SU-DHL-6 (cell line): ENCODE data around the gene PCNX4.

ENCODE experiments used
- EZH2phosphoT487 ChIP-seq: fragments of 200-600 bp; sonication (generic), shearing (Covaris generic); conservative IDR thresholded peaks from 2 replicates; pipeline ENCODE4 v1.6.1; 2018; ENCODE audit warnings: mild to moderate bottlenecking, antibody characterized with exemption, low read length, moderate library complexity, mixed read lengths
- TF ChIP-seq, protein P1 (sequence below): fragments of 200-600 bp; sonication (generic); IDR thresholded peaks from one replicate; pipeline ENCODE4 v1.5.1; 2017; ENCODE audit warnings: antibody characterized with exemption, mild to moderate bottlenecking, low read length, moderate library complexity; ENCODE audit not compliant: insufficient read depth, poor library complexity, severe bottlenecking

DNA sequence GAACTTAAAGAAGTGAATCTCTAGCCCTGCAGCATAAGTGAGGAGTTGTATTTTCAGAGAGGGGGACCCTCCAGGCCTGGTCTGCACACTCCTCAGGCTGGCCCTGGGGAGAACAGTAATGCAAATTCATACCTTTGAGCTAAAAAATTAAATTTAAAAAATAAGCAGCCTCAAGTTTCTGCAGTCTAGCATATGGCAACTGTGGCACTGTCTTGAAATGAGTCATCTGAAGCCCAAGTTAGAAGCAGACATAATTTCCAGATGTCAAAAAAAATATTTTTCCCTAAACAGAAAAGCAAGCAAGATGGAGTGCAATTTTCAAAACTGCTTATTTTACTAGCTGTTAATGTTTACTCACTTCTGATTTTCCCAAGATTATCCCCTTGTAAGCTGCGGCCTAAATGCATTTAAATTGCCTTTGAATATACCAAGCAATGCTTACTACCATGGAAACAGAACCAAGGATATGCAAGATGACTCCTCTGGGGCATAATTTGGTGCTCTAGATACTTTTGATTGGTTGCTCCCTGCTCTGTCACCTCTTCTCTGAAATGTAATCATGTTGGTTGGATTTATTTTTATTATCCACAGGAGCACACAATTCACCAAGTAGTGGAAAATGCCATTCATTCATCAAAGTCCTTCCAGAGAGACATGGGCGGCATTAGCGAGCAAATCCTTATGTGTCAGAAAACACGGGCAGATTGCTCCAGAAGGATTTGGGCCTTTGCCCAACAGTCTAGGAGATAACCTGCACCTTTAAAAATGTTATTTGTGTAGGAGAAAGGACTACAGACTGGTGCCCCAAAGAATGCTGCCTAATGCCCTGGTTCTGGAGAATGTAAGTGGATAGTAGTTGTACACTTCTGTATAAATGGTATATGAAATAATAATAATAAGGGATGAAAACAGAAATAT is 98.5 kb downstream of the PCNX4 start:
- TF ChIP-seq EZH2phosphoT487, result no peak
- TF ChIP-seq, protein P1, sequence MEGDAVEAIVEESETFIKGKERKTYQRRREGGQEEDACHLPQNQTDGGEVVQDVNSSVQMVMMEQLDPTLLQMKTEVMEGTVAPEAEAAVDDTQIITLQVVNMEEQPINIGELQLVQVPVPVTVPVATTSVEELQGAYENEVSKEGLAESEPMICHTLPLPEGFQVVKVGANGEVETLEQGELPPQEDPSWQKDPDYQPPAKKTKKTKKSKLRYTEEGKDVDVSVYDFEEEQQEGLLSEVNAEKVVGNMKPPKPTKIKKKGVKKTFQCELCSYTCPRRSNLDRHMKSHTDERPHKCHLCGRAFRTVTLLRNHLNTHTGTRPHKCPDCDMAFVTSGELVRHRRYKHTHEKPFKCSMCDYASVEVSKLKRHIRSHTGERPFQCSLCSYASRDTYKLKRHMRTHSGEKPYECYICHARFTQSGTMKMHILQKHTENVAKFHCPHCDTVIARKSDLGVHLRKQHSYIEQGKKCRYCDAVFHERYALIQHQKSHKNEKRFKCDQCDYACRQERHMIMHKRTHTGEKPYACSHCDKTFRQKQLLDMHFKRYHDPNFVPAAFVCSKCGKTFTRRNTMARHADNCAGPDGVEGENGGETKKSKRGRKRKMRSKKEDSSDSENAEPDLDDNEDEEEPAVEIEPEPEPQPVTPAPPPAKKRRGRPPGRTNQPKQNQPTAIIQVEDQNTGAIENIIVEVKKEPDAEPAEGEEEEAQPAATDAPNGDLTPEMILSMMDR, result no peak
